GM23338 (cell line): Measurements from ENCODE around the gene TRAF3IP1. TPM values are rescaled to one million over a fixed set of nuclear protein-coding genes. Genes with fewer than 3 reads are reported as not detected.

Source experiments
- CREB1 ChIP-seq: fragments of 250-450 bp; sonication (Bioruptor Pico); IDR thresholded peaks from 2 replicates; pipeline ENCODE4 v1.5.0; 2020; ENCODE audit warnings: low read depth, mild to moderate bottlenecking, moderate library complexity
- EZH2 ChIP-seq: fragments of 200-600 bp; sonication (generic); IDR thresholded peaks from one replicate; pipeline ENCODE4 v1.8.0; 2017; ENCODE audit warnings: antibody characterized with exemption, mild to moderate bottlenecking, low read depth; ENCODE audit not compliant: unreplicated experiment
- POLR2AphosphoS5 ChIP-seq: IDR thresholded peaks from 2 replicates; pipeline ENCODE4 v1.6.1; 2016; ENCODE audit warnings: antibody characterized with exemption, low read depth
- STAT1 ChIP-seq: IDR thresholded peaks from one replicate; pipeline ENCODE4 v1.6.1; 2016; ENCODE audit warnings: antibody characterized with exemption; ENCODE audit not compliant: unreplicated experiment
- polyA plus RNA-seq: library from polyadenylated mRNA; unstranded; fragments of >200 nt; fragmentation: Nextera tagmentation; extraction: Ambion mirVana; gene quantifications from 2 replicates; pipeline ENCODE4 v1.2.1, GENCODE V29; 2016
- total RNA-seq: library from RNA; depleted of rRNA; stranded (reverse); fragments of >200 nt; shearing (Covaris generic); gene quantifications from 2 replicates; pipeline ENCODE4 v1.2.3, GENCODE V29; 2014
- TF ChIP-seq, protein P1 (sequence below): IDR thresholded peaks from one replicate; pipeline ENCODE4 v1.6.1; 2018; ENCODE audit warnings: antibody characterized with exemption; ENCODE audit not compliant: unreplicated experiment
- TF ChIP-seq, protein P2 (sequence below): fragments of 250-450 bp; sonication (Bioruptor Pico); IDR thresholded peaks from 2 replicates; pipeline ENCODE4 v1.5.0; 2020; ENCODE audit warnings: mild to moderate bottlenecking, moderate library complexity

Gene TRAF3IP1
- total and polyA plus RNA-seq, 2 experiments from 2014 or later = 12.5 to 20.7 TPM

DNA sequence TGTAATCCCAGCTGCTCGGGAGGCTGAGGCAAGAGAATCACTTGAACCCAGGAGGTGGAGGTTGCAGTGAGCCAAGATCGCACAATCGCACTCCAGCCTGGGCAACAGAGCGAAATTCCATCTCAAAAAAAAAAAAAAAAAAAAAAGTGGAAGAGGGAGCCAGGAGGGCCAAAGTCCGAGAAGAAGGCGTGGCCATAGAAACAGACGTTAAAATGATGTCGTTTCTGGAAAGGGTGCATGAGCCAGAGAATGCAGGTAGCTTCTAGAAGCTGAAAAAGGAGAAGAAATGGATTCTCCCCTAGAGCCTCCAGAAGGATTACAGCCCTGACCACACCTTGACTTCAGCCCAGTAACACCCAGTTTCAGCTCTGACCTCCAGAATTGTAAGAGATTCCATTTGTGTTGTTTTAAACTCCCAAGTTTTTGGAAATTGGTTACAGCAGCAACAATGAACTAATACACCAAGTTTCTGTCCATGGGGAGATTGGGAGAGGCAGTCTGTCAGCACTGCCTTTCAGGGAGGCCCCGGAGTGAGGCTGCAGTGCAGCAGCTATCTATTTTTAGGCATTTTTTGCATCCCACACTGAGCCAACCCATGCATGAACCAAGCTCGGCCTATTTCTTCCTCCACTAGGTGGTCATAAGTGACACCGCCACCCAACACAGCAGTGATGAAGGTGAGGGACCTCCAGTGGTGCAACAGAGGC is 14.2 kb upstream of the TRAF3IP1 start (continued):
- TF ChIP-seq, protein P1, sequence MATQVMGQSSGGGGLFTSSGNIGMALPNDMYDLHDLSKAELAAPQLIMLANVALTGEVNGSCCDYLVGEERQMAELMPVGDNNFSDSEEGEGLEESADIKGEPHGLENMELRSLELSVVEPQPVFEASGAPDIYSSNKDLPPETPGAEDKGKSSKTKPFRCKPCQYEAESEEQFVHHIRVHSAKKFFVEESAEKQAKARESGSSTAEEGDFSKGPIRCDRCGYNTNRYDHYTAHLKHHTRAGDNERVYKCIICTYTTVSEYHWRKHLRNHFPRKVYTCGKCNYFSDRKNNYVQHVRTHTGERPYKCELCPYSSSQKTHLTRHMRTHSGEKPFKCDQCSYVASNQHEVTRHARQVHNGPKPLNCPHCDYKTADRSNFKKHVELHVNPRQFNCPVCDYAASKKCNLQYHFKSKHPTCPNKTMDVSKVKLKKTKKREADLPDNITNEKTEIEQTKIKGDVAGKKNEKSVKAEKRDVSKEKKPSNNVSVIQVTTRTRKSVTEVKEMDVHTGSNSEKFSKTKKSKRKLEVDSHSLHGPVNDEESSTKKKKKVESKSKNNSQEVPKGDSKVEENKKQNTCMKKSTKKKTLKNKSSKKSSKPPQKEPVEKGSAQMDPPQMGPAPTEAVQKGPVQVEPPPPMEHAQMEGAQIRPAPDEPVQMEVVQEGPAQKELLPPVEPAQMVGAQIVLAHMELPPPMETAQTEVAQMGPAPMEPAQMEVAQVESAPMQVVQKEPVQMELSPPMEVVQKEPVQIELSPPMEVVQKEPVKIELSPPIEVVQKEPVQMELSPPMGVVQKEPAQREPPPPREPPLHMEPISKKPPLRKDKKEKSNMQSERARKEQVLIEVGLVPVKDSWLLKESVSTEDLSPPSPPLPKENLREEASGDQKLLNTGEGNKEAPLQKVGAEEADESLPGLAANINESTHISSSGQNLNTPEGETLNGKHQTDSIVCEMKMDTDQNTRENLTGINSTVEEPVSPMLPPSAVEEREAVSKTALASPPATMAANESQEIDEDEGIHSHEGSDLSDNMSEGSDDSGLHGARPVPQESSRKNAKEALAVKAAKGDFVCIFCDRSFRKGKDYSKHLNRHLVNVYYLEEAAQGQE = no peak
- TF ChIP-seq, protein P2, sequence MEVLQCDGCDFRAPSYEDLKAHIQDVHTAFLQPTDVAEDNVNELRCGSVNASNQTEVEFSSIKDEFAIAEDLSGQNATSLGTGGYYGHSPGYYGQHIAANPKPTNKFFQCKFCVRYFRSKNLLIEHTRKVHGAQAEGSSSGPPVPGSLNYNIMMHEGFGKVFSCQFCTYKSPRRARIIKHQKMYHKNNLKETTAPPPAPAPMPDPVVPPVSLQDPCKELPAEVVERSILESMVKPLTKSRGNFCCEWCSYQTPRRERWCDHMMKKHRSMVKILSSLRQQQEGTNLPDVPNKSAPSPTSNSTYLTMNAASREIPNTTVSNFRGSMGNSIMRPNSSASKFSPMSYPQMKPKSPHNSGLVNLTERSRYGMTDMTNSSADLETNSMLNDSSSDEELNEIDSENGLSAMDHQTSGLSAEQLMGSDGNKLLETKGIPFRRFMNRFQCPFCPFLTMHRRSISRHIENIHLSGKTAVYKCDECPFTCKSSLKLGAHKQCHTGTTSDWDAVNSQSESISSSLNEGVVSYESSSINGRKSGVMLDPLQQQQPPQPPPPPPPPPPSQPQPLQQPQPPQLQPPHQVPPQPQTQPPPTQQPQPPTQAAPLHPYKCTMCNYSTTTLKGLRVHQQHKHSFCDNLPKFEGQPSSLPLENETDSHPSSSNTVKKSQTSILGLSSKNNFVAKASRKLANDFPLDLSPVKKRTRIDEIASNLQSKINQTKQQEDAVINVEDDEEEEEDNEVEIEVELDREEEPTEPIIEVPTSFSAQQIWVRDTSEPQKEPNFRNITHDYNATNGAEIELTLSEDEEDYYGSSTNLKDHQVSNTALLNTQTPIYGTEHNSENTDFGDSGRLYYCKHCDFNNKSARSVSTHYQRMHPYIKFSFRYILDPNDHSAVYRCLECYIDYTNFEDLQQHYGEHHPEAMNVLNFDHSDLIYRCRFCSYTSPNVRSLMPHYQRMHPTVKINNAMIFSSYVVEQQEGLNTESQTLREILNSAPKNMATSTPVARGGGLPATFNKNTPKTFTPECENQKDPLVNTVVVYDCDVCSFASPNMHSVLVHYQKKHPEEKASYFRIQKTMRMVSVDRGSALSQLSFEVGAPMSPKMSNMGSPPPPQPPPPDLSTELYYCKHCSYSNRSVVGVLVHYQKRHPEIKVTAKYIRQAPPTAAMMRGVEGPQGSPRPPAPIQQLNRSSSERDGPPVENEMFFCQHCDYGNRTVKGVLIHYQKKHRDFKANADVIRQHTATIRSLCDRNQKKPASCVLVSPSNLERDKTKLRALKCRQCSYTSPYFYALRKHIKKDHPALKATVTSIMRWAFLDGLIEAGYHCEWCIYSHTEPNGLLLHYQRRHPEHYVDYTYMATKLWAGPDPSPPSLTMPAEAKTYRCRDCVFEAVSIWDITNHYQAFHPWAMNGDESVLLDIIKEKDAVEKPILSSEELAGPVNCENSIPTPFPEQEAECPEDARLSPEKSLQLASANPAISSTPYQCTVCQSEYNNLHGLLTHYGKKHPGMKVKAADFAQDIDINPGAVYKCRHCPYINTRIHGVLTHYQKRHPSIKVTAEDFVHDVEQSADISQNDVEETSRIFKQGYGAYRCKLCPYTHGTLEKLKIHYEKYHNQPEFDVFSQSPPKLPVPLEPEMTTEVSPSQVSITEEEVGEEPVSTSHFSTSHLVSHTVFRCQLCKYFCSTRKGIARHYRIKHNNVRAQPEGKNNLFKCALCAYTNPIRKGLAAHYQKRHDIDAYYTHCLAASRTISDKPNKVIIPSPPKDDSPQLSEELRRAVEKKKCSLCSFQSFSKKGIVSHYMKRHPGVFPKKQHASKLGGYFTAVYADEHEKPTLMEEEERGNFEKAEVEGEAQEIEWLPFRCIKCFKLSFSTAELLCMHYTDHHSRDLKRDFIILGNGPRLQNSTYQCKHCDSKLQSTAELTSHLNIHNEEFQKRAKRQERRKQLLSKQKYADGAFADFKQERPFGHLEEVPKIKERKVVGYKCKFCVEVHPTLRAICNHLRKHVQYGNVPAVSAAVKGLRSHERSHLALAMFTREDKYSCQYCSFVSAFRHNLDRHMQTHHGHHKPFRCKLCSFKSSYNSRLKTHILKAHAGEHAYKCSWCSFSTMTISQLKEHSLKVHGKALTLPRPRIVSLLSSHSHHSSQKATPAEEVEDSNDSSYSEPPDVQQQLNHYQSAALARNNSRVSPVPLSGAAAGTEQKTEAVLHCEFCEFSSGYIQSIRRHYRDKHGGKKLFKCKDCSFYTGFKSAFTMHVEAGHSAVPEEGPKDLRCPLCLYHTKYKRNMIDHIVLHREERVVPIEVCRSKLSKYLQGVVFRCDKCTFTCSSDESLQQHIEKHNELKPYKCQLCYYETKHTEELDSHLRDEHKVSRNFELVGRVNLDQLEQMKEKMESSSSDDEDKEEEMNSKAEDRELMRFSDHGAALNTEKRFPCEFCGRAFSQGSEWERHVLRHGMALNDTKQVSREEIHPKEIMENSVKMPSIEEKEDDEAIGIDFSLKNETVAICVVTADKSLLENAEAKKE (CRISPR knock-in tag) = no peak
- TF ChIP-seq STAT1 = no peak
- TF ChIP-seq EZH2 = no peak
- TF ChIP-seq CREB1 (CRISPR knock-in tag) = no peak
- TF ChIP-seq POLR2AphosphoS5 = no peak
